Liver (tissue), 3 donors: ENCODE data around the gene SELENOV.

Experiments used
- EGR1 ChIP-seq, 2 donors: IDR thresholded peaks; 2 replicates each; pipeline ENCODE4 v1.6.1; 2016 to 2018; ENCODE audit warnings: antibody characterized with exemption in 2 of 2, low read depth in 2 of 2
- GABPA ChIP-seq, 2 donors: IDR thresholded peaks in 1 of 2; conservative IDR thresholded peaks in 1 of 2; 2 replicates each; pipeline ENCODE4 v1.6.1; 2016; ENCODE audit warnings: antibody characterized with exemption in 2 of 2, mild to moderate bottlenecking in 1 of 2, moderate library complexity in 1 of 2
- JUND ChIP-seq, 2 donors: IDR thresholded peaks; 2 replicates each; pipeline ENCODE4 v1.6.1; 2016; ENCODE audit warnings: antibody characterized with exemption in 2 of 2
- NR2F2 ChIP-seq: IDR thresholded peaks from 2 replicates; pipeline ENCODE4 v1.6.1; 2016; ENCODE audit warnings: antibody characterized with exemption
- RAD21 ChIP-seq, 2 donors: IDR thresholded peaks; 2 replicates each; pipeline ENCODE4 v1.6.1; 2016; ENCODE audit warnings: antibody characterized with exemption in 2 of 2, mild to moderate bottlenecking in 2 of 2
- RXRA ChIP-seq, 2 donors: IDR thresholded peaks; 2 replicates each; pipeline ENCODE4 v1.6.1; 2017 to 2018; ENCODE audit warnings: antibody characterized with exemption in 2 of 2, mild to moderate bottlenecking in 1 of 2
- SP1 ChIP-seq: IDR thresholded peaks from 2 replicates; pipeline ENCODE4 v1.6.1; 2018; ENCODE audit warnings: antibody characterized with exemption, mild to moderate bottlenecking
- TAF1 ChIP-seq: conservative IDR thresholded peaks from 2 replicates; pipeline ENCODE4 v1.6.1; 2016; ENCODE audit warnings: antibody characterized with exemption, mild to moderate bottlenecking
- YY1 ChIP-seq: IDR thresholded peaks from 2 replicates; pipeline ENCODE4 v1.6.1; 2016; ENCODE audit warnings: antibody characterized with exemption, mild to moderate bottlenecking
- TF ChIP-seq, protein P1 (sequence below): IDR thresholded peaks from 2 replicates; pipeline ENCODE4 v1.6.1; 2016; ENCODE audit warnings: antibody characterized with exemption, mild to moderate bottlenecking
- TF ChIP-seq, protein P2 (sequence below): IDR thresholded peaks from 2 replicates; pipeline ENCODE4 v1.6.1; 2016; ENCODE audit warnings: antibody characterized with exemption
- TF ChIP-seq, protein P3 (sequence below): fragments of 150-350 bp; IDR thresholded peaks from 2 replicates; pipeline ENCODE4 v1.5.1; 2017; ENCODE audit warnings: improper control_type of control experiment, low read depth, low read length; ENCODE audit not compliant: missing input control
- TF ChIP-seq, protein P4 (sequence below): IDR thresholded peaks from 2 replicates; pipeline ENCODE4 v1.6.1; 2016; ENCODE audit warnings: antibody characterized with exemption
- TF ChIP-seq, protein P5 (sequence below): IDR thresholded peaks from 2 replicates; pipeline ENCODE4 v1.6.1; 2016; ENCODE audit warnings: antibody characterized with exemption
- donor health status: healthy.
- donor health status: healthy.

DNA sequence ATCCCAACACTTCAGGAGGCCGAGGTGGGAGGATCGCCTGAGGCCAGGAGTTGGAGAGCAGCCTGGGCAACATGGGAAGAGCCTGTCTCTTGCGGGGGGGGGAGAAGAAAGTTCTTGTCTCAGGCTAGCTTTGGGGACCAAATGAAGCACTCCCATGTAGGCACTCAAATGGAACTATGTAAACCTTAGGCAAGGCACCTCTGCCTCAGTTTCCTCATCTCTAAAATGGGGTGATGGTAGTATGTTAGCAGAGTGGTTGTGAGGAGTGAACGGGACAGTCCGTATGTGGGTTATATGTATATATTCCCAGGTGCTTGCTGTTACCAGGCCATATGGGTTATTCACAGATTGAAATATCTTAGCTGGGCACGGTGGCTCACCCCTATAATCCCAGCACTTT, 22.7 kb upstream of the SELENOV start:
- no peak for TF ChIP-seq GABPA (IDR thresholded peaks at IDR 0.05 in 1 of 2, conservative IDR thresholded peaks at IDR 0.05 in 1 of 2)
- TF ChIP-seq RAD21 (IDR thresholded peaks at IDR 0.05), result no peak
- TF ChIP-seq, protein P1, sequence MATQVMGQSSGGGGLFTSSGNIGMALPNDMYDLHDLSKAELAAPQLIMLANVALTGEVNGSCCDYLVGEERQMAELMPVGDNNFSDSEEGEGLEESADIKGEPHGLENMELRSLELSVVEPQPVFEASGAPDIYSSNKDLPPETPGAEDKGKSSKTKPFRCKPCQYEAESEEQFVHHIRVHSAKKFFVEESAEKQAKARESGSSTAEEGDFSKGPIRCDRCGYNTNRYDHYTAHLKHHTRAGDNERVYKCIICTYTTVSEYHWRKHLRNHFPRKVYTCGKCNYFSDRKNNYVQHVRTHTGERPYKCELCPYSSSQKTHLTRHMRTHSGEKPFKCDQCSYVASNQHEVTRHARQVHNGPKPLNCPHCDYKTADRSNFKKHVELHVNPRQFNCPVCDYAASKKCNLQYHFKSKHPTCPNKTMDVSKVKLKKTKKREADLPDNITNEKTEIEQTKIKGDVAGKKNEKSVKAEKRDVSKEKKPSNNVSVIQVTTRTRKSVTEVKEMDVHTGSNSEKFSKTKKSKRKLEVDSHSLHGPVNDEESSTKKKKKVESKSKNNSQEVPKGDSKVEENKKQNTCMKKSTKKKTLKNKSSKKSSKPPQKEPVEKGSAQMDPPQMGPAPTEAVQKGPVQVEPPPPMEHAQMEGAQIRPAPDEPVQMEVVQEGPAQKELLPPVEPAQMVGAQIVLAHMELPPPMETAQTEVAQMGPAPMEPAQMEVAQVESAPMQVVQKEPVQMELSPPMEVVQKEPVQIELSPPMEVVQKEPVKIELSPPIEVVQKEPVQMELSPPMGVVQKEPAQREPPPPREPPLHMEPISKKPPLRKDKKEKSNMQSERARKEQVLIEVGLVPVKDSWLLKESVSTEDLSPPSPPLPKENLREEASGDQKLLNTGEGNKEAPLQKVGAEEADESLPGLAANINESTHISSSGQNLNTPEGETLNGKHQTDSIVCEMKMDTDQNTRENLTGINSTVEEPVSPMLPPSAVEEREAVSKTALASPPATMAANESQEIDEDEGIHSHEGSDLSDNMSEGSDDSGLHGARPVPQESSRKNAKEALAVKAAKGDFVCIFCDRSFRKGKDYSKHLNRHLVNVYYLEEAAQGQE, result no peak
- TF ChIP-seq, protein P2, sequence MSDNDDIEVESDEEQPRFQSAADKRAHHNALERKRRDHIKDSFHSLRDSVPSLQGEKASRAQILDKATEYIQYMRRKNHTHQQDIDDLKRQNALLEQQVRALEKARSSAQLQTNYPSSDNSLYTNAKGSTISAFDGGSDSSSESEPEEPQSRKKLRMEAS, result no peak
- TF ChIP-seq, protein P3, sequence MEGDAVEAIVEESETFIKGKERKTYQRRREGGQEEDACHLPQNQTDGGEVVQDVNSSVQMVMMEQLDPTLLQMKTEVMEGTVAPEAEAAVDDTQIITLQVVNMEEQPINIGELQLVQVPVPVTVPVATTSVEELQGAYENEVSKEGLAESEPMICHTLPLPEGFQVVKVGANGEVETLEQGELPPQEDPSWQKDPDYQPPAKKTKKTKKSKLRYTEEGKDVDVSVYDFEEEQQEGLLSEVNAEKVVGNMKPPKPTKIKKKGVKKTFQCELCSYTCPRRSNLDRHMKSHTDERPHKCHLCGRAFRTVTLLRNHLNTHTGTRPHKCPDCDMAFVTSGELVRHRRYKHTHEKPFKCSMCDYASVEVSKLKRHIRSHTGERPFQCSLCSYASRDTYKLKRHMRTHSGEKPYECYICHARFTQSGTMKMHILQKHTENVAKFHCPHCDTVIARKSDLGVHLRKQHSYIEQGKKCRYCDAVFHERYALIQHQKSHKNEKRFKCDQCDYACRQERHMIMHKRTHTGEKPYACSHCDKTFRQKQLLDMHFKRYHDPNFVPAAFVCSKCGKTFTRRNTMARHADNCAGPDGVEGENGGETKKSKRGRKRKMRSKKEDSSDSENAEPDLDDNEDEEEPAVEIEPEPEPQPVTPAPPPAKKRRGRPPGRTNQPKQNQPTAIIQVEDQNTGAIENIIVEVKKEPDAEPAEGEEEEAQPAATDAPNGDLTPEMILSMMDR, result no peak
- TF ChIP-seq JUND (IDR thresholded peaks at IDR 0.05), result no peak
- no peak for TF ChIP-seq SP1
- TF ChIP-seq YY1, result no peak
- TF ChIP-seq TAF1, result no peak
- TF ChIP-seq, protein P4, sequence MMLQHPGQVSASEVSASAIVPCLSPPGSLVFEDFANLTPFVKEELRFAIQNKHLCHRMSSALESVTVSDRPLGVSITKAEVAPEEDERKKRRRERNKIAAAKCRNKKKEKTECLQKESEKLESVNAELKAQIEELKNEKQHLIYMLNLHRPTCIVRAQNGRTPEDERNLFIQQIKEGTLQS, result no peak
- no peak for TF ChIP-seq NR2F2
- TF ChIP-seq EGR1 (IDR thresholded peaks at IDR 0.05; ENCODE audit: low read depth in 2 of 2), result no peak
- TF ChIP-seq, protein P5, sequence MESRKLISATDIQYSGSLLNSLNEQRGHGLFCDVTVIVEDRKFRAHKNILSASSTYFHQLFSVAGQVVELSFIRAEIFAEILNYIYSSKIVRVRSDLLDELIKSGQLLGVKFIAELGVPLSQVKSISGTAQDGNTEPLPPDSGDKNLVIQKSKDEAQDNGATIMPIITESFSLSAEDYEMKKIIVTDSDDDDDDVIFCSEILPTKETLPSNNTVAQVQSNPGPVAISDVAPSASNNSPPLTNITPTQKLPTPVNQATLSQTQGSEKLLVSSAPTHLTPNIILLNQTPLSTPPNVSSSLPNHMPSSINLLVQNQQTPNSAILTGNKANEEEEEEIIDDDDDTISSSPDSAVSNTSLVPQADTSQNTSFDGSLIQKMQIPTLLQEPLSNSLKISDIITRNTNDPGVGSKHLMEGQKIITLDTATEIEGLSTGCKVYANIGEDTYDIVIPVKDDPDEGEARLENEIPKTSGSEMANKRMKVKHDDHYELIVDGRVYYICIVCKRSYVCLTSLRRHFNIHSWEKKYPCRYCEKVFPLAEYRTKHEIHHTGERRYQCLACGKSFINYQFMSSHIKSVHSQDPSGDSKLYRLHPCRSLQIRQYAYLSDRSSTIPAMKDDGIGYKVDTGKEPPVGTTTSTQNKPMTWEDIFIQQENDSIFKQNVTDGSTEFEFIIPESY, result no peak
- TF ChIP-seq RXRA (IDR thresholded peaks at IDR 0.05), result no peak
